ENCODE measurements around the gene ZNF14.
"Not testable (repeated sequence)": the region's sequence is repeated elsewhere in the genome, so short reads cannot be mapped to it uniquely, and the experiment has no call there.

The ZNF14 gene

DNA sequence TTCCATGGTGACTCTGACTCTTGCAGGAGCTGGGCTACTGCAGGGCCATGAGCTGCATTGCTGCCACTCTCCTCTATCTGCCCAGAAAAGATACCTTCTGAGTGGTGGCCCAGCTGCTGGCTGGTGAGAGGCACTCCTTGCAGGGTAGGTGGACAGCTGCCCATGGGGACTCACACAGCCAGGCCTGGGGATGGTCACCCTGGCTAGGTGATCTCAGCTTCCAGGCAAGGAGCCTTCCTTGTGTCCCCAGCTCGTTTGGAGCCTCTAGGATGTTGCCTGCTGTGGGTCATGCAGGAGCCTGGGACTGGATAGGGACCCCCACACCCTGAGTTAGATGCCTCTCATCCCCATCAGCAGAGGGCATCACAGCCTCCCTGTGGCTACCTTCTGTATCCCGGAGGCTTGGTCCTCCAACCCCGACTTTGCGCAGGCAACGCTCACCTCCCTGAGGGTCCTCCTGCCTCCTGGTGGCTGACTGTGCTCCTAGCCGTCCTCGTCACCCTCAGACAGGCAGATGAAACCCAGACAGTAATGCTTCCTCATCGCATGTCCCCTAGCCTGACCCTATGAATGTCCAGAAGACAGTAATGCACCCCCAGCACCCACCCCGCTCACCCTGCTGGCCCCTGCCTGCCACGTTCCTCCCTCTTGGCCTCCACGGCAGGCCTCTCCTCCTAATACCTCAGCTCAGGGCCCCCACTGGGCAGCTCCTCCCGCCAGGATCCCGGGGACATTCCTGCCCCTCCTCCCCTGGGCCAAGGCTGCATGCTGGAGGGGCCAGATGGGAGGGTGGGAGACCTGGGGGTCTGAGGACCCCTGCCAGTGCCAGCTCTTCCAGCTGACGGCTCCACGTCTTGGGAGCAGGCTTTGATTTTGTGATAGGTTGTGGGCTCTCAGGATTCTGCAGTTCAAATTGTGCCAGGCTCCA, 13.6 kb upstream of the ZNF14 start:
- no peak for DNase-seq

DNA sequence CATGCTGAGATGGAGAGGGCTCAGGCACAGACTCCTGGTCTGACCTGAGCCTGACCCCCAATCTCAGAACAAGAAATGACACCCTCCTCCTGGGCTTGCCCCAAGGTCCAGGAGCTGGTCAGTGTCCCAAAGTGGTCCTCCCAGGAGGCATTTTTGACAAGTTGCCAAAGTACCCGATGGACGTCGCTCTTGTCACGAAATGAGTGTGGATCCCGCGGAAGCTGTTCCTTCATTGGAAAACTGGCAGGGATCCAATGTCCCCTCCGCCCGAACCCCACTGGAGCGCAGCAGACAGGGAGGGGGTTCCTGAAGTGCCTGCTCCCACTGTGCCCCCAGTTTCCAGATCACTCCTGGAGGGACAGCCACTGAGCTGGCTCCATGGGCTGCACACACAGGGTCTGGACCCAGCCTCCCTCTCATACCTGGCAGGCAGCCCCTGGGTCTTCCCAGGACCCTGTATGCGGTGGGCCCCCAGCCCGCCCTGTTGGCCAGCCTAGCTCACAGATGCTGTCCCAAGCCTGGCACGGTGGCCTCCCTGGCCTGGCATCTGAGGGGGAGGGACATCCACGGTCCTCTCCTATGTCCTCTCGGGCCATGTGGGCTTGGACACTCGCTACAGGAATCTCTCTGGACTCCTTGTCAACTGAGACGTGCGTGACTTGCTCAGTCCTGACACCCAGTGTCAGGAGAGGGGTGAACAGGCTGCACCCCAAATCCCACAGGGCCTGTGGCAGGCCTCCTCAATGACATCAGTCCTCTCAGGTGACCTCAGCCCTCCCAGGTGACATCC, 12.8 kb upstream of the ZNF14 start:
- no peak for DNase-seq

DNA sequence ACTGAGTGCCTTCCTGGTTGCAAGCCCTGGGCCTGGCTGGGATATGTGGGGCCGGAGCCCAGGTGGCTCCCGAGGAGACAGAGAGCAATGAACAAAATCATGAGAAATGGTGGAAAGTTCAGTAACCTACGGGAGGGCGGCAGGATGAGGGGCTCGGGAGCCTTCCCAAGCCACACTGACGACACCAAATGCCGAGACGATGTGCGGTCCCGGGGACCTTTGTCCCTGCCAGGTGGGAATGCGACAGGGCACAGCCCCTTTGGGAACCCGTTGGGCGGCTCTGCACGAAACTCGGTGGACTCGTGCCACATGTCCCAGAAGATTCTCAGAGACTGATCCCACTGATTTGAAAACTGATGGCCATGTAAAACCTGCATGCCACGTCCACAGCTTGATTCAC, 11.7 kb upstream of the ZNF14 start:
- DNase-seq, result no peak

DNA sequence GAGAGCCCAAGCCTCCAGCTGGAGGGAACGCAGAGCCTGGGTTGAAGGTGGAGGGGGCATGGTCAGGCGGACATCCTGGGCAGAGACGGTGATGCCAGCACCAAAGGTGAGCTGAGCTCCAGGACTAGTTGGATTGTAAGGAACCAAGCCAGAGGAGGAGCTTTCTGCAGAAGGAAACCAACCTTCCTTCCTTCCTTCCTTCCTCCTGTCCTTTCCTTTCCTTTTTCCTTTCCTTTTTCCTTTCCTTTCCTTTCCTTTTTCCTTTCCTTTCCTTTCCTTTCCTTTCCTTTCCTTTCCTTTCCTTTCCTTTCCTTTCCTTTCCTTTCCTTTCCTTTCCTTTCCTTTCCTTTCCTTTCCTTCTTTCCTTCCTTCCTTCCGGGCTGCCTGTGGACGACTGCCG, 11.0 kb upstream of the ZNF14 start:
- DNase-seq, result not testable (repeated sequence)

DNA sequence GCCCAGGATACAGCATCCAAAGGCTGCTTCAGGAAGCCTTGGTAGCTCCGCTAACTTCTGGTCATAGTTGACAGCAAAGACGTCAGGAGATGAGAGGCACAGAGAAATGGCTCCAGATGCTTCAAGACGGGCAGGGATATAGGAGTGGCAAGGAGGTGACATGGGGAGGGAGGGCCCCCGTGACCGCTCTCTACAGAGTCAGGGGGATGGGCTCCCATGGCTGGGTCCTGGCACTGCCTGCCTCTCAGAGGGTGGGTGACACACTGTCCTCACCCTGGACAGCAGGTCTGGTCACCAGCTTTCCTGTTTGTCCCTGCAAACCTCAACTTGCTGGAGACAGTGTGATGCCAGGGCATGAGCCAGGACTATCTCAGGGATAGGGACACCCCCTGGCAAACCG, 10.3 kb upstream of the ZNF14 start:
- DNase-seq, result no peak

DNA sequence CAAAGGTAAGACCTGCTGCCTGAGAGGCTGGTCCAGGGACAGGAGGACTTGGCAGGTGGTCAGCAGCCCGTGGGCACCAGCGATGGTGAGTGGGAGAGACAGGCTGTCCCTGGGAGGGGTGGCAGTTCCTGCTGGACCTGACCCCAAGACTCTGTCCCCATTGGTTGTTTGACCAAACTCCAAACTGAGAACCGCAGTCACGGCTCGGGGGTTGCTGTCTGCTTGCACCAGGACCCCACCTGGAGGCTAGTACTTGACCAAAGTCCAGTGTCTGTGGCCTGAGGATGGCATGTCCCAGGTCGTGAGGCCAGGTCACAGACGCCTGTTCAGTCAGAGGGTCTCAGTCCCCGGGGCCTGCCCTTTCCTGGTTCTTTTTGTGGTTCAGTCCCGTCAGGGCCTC, 9.9 kb upstream of the ZNF14 start:
- no peak for DNase-seq

DNA sequence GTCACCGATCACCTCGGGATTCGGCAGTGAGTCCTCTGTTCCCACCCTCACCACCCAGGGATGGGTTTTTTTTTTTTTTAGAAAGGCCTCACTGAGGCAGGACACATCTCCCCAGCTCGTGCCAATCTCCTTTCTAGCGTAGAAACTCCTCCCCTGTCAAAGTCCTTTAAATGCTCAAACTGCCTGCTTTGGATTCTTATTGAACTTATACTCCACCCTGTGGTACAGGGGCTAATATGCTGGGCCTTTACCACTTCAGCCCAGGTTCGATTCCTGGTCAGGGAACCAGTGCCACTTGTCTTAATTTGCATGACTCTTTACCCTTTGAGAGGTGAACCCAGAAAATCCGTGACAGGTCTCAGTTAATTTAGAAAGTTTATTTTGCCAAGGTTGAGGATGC, 8.3 kb upstream of the ZNF14 start:
- no peak for DNase-seq

DNA sequence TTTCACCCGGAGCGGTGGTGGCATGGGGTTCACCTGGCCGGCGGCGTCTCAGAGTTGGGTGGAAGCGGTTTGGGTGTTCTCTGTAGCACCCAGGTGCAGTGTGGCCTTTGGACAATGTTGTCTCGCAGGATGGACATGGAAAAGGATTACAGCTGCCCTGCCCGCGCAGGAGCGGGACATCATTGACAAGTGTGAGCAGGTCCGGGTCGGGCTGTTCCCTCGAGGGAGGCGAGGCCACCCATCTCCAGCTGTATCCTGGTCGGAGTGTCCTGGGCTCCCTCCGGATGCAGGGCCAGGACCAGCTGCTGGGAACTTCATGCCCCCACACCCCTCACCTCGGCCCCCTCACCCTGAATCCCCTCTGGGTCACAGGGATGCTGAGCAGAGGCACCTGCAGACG, 7.8 kb upstream of the ZNF14 start:
- no peak for DNase-seq

DNA sequence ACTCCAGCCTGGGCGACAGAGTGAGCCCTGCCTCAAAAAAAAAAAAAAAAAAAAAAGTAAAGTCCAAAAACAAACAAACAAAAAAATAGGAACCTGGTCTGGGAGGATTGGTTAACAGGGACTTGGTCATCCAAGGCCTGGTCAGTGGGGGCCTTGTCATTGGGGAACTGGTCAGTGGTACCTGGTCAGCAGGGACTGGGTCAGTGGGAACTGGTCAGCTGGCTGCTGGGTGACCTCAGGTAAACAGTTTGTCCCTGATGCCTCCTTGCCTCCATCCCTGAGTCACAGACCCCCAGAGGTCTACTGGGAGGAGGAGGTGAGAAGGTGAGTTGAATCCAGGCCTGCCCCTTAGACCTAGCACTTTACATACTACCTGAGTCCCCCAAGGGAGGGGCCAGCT, 5.7 kb upstream of the ZNF14 start:
- DNase-seq, result no peak

DNA sequence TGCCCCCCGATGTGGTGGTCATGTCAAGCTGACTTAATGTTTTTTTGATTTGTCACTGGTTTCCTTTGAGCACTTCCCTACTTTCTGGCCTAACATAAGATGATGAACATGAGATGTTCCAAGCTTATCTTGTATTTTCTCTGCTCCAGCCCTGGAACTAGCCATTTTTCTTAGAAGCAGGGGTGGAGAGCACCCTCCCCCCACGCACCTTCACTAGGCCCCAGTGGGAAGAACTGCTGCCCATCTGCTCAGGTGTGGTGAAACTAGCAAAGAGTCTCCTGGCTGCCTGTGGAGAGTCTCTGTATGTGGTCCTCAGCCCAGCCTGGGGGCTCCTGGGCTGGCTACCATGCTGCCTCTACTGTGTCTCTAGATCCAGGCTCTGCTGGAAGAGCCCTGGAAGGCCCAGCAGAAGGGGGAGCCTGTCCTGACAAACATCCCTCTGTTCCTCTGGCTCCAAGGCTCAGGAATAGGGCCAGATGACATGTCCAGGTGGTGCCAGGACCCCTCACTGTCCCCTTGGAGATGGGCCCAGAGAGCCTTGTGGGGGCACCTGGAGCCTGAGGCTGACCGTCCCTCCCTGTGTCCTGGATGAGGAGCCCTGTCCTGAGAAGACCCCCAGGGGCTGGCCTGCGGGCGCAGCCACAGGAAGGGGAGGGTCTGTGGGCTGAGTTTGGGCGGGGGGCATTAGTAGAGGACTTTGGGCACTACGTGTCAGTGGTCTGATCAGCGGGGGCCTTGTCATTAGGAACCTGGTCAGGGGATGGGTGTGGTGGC, 4.8 kb upstream of the ZNF14 start:
- no peak for DNase-seq

DNA sequence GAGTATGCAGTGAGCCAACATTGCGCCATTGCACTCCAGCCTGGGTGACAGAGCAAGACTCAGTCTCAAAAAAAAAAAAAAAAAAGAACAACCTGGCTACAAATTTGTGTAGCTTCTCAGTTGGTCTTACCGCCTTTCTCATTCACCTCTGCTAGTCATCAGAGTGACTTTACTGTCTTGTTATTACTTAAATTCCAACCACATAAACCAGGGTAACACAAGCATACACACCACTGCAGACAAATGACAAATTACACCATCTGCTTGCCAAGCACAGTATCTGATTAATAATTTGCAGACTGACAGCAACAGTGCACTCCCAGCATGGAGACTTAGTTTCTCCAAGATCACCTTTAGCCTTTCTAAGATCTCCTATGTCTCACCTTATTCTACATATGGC, 11.0 kb downstream of the ZNF14 start:
- DNase-seq, result no peak

DNA sequence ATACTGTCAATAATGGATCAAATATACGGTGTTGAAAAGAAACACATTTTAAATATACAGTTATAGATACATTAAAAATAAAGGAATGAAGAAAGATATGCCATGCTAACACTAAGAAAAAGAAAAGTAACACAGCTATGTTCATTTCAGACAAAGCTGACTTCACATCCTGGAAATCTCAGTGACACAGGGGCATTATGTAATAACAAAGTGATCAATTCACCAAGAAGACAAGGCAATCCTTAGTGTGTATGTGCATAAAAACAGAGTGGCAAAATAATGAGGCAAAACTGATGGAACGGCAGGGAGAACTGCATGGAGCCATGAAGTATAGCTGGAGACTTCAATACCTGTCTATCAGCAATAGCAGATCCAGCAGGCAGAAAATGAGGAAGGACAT, 13.1 kb downstream of the ZNF14 start:
- DNase-seq, result no peak

DNA sequence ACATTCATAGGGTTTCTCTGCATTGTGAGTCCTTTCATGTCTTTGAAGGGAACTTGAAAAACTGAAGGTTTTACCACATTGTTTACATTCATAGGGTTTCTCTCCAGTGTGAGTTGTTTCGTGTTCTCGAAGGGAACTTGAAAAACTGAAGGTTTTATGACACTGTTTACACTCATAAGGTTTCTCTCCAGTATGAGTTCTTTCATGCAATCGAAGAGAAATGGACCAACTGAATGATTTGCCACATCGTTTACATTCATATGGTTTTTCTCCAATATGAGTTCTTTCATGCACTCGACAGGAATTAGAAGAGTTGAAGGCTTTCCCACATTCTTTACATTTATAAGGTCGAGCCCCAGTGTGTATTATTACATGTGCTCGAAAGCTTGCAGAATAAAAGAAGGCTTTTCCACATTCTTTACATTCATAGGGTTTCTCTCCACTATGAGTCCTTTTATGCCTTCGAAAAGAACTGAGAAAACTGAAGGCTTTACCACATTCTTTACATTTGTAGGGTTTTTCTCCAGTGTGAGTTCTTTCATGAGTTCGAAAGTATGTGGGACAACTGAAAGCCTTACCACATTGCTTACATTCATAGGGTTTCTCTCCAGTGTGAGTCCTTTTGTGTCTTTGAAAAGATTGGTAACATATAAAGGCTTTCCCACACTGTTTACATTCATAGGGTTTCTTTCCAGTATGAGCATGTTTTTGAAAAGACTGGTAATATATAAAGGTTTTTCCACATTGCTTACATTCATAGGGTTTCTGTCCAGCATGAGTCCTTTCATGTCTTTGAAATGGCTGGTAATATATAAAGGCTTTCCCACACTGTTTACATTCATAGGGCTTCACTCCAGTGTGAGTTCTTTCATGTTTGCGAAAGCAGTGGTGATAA, 20.7 kb downstream of the ZNF14 start:
- DNase-seq, result no peak

DNA sequence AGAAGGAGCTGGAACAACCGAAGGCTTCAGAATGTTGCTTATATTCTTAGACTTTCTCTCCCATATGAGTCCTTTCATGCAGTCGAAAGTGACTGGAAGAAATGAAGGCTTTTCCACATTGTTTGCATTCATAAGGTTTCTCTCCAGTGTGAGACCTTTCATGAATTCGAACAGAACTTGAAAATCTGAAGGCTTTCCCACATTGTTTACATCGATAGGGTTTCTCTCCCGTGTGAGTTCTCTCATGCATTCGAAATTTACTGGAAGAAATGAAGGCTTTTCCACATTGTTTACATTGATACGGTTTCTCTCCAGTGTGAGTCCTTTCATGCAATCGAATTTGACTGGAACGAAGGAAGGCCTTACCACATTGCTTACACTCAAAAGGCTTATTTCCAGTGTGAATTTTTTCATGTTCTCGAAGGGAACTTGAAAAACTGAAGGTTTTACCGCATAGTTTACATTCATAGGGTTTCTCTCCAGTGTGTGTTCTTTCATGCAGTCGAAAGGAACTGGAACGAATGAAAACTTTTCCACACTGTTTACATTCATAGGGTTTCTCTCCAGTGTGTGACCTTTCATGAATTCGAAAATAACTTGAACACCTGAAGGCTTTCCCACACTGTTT, 21.5 kb downstream of the ZNF14 start:
- no peak for DNase-seq

DNA sequence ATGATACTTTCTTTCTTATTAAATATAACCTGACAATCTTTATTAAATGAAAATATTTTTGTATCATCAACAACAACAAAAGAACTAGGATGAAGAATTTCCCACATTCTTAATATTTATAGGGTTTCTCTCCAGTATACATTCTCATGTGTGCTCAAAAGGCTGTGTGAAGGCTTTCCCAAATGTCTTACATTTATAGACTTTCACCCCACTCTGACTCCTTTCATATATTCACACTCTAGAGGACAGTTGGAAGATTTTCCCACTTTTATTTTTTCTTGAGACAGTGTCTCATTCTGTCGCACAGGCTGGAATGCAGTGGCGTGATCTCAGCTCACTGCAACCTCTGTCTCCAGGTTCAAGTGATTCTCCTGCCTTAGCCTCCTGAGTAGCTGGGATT, 22.4 kb downstream of the ZNF14 start:
- DNase-seq, result no peak

DNA sequence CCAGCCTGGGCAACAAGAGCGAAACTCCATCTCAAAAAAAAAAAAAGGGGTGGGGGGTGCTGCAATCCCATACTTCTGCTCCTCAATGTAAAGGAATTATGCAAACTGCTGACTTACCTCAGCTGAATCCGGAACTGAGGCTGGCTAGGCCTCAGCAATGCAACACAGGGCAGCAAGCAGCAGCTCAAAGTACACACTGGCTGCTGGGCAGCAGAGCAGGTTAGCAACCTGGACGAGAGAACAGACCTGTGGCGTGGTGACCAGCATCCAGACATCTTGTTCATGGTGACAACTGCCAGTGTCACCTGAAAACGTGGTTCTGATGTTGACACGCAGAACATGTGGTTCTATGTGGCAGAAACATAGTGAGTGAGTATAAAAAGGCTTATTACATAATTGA, 28.1 kb downstream of the ZNF14 start:
- DNase-seq, result no peak

DNA sequence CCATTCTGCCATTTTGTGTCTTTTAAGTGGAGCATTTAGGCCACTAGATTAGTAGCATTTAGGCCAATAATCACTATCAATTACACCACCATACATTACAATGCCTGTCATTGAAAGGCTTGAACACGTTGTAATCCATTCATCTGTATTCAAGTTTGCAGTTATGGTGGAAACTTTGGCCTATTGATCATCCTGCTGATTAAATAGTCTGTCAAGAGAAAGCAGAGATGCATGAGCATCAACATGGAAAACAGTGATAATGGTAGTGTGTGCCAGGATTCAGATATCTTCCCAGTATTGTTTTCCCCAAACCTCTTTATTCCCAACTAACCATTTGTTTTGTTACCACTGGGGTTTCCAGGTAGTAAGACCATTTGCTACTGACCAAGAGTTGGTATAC, 32.4 kb downstream of the ZNF14 start:
- DNase-seq, result not testable (repeated sequence)

DNA sequence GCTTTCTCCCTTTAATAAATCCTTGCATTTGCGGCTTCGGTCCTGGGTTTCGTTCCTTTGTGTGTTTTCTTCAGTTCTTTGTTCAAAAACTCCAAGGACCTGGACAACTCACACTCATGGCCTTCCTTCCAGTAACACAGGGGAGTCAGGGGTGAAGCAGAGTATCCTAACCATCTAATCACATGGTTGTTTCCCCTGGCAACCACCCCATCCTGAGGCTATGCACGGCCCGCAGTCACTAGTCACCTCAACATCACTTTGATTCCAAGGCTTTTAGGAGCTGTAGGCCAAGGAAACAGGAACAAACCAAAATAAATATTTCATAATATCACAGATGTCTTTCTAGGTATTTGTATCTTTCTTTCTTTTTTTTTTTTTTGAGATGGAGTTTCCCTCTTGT, 35.3 kb downstream of the ZNF14 start:
- no peak for DNase-seq

DNA sequence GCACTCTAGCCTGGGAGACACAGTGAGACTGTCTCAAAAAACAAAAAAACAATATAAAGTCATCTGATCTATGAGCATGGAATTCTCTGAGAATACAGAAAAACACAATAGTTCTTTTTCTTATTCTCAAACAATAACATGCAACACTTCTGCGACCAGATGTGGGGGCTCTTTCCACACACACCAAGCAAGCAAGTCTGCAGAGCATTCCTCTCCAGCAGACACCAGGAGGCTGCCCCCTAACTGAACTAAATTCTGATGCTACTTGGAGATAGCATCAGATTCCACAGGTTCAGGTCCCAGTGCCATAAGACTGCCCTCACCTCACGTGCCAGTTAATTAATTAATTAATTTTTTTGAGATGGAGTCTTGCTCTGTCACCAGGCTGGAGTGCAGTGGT, 36.5 kb downstream of the ZNF14 start:
- no peak for DNase-seq

DNA sequence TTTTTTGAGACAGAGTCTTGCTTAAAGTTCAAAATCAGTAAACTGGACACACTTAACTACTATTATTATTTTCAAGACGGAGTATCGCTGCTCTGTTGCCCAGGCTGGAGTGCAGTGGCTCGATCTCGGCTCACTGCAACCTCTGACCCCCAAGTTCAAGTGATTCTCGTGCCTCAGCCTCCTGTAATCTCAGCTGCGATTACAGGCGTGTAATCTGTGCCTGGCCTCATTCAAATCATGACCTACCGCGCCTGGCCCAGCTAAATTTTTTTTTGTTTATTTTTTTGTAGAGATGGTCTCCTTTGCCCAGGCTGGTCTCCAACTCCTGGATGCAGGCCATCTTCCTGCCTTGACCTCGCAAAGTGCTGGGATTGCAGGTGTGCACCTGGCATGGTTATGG, 41.2 kb downstream of the ZNF14 start:
- DNase-seq, result no peak

DNA sequence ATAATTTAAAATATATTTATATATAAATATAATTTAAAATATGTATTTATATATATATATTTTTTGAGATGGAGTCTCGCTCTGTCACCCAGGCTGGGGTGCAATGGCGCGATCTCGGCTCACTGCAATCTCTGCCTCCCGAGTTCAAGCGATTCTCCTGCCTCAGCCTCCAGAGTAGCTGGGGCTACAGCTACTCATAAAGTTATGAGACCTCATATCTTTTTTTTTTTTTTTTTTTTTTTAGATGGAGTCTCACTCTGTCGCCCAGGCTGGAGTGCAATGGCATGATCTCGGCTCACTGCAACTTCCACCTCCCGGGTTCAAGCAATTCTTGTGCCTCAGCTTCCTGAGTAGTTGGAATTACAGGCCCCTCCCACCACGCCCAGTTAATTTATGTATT, 43.9 kb downstream of the ZNF14 start:
- DNase-seq, result not testable (repeated sequence)

DNA sequence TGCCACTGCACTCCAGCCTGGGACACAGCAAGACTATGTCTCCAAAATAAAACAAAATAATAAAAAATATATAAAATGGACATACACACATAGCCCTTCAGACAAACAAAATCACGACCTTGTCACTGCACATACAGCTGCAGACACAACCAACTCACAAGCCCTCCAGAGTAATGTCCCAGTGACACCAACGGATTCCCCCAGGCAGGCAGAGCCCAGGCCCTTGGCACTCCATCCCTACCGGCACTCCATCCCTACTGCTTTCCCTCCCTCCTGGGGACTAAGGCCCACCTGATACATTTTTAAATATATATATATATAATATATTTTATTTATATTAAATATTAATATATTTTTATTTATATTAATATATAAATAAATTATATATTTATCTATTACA, 45.8 kb downstream of the ZNF14 start:
- no peak for DNase-seq
